Spleen (tissue), 11 donors: ENCODE results near the gene GALNT16. TPM values are rescaled to one million over a fixed set of nuclear protein-coding genes. Genes with fewer than 3 reads are reported as not detected.
A peak's percentile ranks its signal among the peaks of the same experiment; 100 is the strongest.

Experiments used
- DNase-seq: peaks from one replicate; pipeline ENCODE4 v3.0.0-alpha.2; 2020
- H3K27ac ChIP-seq, 8 donors: fragments of 200-600 bp; sonication (generic) in 7 of 8; 1 replicate in 4 of 8; 2 replicates in 4 of 8; pipeline versions ENCODE4 v1.5.0 to v1.8.0; 2016 to 2021; ENCODE audit warnings: inconsistent platforms in 4 of 8, mild to moderate bottlenecking in 4 of 8, moderate library complexity in 1 of 8
- H3K27me3 ChIP-seq, 7 donors: fragments of 200-600 bp; sonication (generic) in 6 of 7; replicated peaks in 1 of 7; 1 replicate in 4 of 7; 2 replicates in 3 of 7; pipeline versions ENCODE4 v1.5.0 to v1.8.0; 2016 to 2021; ENCODE audit warnings: inconsistent platforms in 3 of 7, mild to moderate bottlenecking in 1 of 7
- H3K36me3 ChIP-seq, 6 donors: fragments of 200-600 bp; sonication (generic) in 5 of 6; 1 replicate in 4 of 6; 2 replicates in 2 of 6; pipeline versions ENCODE4 v1.5.0 to v1.8.0; 2016 to 2021; ENCODE audit warnings: inconsistent platforms in 2 of 6
- H3K4me1 ChIP-seq, 6 donors: fragments of 200-600 bp; sonication (generic) in 5 of 6; 1 replicate in 3 of 6; 2 replicates in 3 of 6; pipeline versions ENCODE4 v1.5.0 to v1.8.0; 2016 to 2021; ENCODE audit warnings: inconsistent platforms in 3 of 6
- H3K4me3 ChIP-seq, 8 donors: fragments of 200-600 bp; sonication (generic) in 7 of 8; 1 replicate in 4 of 8; 2 replicates in 4 of 8; pipeline versions ENCODE4 v1.5.0 to v1.8.0; 2016 to 2021; ENCODE audit warnings: inconsistent platforms in 4 of 8, mild to moderate bottlenecking in 4 of 8, moderate library complexity in 2 of 8
- H3K9me3 ChIP-seq, 8 donors: fragments of 200-600 bp; sonication (generic) in 7 of 8; 1 replicate in 4 of 8; 2 replicates in 4 of 8; pipeline versions ENCODE4 v1.5.0 to v1.8.0; 2016 to 2021; ENCODE audit warnings: inconsistent platforms in 4 of 8
- CTCF ChIP-seq, 11 experiments: fragments of 200-600 bp in 7 of 11; fragments of 450-650 bp in 4 of 11; sonication (generic) in 4 of 11; IDR thresholded peaks in 8 of 11; conservative IDR thresholded peaks in 3 of 11; 1 replicate in 7 of 11; 2 replicates in 4 of 11; pipeline versions ENCODE4 v1.4.0 to v1.8.0; 2016 to 2021; ENCODE audit warnings: antibody characterized with exemption in 11 of 11, inconsistent platforms in 4 of 11, mild to moderate bottlenecking in 1 of 11
- POLR2A ChIP-seq, 3 donors: fragments of 450-650 bp; IDR thresholded peaks; one replicate each; pipeline ENCODE4 v1.5.1; 2017; ENCODE audit warnings: antibody characterized with exemption in 3 of 3, mild to moderate bottlenecking in 1 of 3
- POLR2AphosphoS5 ChIP-seq, 3 donors: sonication (generic); formaldehyde crosslinking; IDR thresholded peaks; one replicate each; pipeline ENCODE4 v1.5.1; 2017; ENCODE audit warnings: antibody characterized with exemption in 3 of 3
- WGBS, 5 donors: extraction: QIAGEN DNeasy Blood & Tissue Kit in 3 of 5; methylation state at CpG; one replicate each; pipeline versions ENCODE4 v1.1.5 to v1.1.7; 2013 to 2018; 5-methylcytosine and 5-hydroxymethylcytosine counted together
- intact Hi-C: fragments of 100-400 bp; cut with DNase I; formaldehyde crosslinking; loops from one replicate; pipeline ENCODE4 v1.15.0; 2023; ENCODE audit warnings: low total_unique reads
- polyA plus RNA-seq, 3 donors: library from polyadenylated mRNA; stranded (reverse); fragments of 200-250 nt; gene quantifications; one replicate each; pipeline ENCODE4 v1.2.1, GENCODE V29; 2013
- total RNA-seq, 7 donors: library from RNA; depleted of rRNA in 3 of 7; stranded (reverse); fragments of >200 nt in 3 of 7; fragmentation: NEBNext Ultra II Directional in 4 of 7; extraction: Animal tissue kit (Norgen Biotek cat#: 25700) in 4 of 7; gene quantifications; one replicate each; pipeline versions ENCODE4 v1.1.0 to v1.2.1, GENCODE V29; 2016 to 2021
- donor health status: healthy with polysubstance abuse.
- donor health status: DM: no; HTN: no; CAD: no; lungs with moderate emphysema.
- donor health status: DM: no; HTN: no; CAD: no.
- donor health status: Bipolar disorder and iron deficiency.
- donor health status: healthy.
- donor health status: DM: no; HTN: no; CAD: no.
- donor health status: DM: yes; HTN: yes; CAD: no.

The GALNT16 gene
- total and polyA plus RNA-seq, 10 donors: 2.1 to 36.4 (median 10.0) TPM

GRCh38 chr14:69242311-69243224 is 17.4 kb upstream of the GALNT16 start:
- no peak for DNase-seq
- Histone ChIP-seq H3K36me3 (peaks cover 0 to 48% (median 28%) of the 10 kb centered on the region in 6 donors), H3K9me3 (no peaks in the 10 kb centered on the region), H3K27ac (no peak overlapping the region), H3K27me3 (no peaks in the 10 kb centered on the region), H3K4me1 (peaks cover 0 to 8% (median 7%) of the 10 kb centered on the region in 6 donors), H3K4me3 (no peak overlapping the region)
- WGBS, 5 donors: 64 to 74% (median 67%) methylated on average over 10 of the region's 10 CpGs
- TF ChIP-seq POLR2A (IDR thresholded peaks at IDR 0.05): no peak
- TF ChIP-seq POLR2AphosphoS5 (IDR thresholded peaks at IDR 0.05): no peak
- TF ChIP-seq CTCF (IDR thresholded peaks at IDR 0.05 in 8 of 11, conservative IDR thresholded peaks at IDR 0.05 in 3 of 11): peak; percentile 64 to 86 (median 78)
- intact Hi-C loops: loop anchor here (10.0 kb wide), 2 partner anchors 122 to 332 kb away; partner anchors contain the start of gene CCDC177

- TF ChIP-seq CTCF (IDR thresholded peaks at IDR 0.05 in 8 of 11, conservative IDR thresholded peaks at IDR 0.05 in 3 of 11): no peak
- no peak for TF ChIP-seq POLR2A (IDR thresholded peaks at IDR 0.05)
- intact Hi-C loops: loop anchor here (10.0 kb wide), 2 partner anchors 120 to 330 kb away; partner anchors contain the start of gene CCDC177
- WGBS, 5 donors: 73 to 97% (median 93%) methylated on average over 2 to 3 of the region's 3 CpGs
- H3K27me3 ChIP-seq: no peaks in the 10 kb centered on the region
- H3K9me3 ChIP-seq: no peaks in the 10 kb centered on the region
- DNase-seq: no peak
- H3K4me1 ChIP-seq: peaks cover 0 to 8% (median 7%) of the 10 kb centered on the region in 6 donors
- peaks cover 0 to 24% (median 9%) of the 10 kb centered on the region in 6 donors for H3K36me3 ChIP-seq
- H3K27ac ChIP-seq: no peak overlapping the region
- no peak overlapping the region for H3K4me3 ChIP-seq
These were observed 15.0 kb upstream of the GALNT16 start for GRCh38 chr14:69244946-69245345.

DNA sequence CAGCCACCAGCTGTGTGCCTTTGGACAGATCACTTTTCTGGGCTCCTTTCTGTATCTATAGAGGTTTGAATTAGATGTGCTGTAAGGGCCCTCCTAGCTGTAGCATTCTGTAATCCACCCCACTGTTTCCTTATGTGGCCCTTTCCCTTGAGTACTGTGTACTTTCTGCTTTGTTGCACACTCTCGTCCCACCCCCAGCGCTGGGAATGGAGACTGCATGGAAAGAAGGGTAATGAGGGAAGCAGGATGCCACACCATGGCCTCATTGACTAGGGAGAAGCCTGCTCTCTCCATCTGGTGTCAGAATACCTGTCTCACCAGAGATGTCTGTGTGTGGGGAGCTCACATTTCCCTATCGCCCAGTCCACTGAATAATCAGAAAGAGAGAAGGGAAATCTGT is 13.6 kb upstream of the GALNT16 start:
- WGBS, 5 donors: 91 to 95% (median 93%) methylated on average over 3 of the region's 3 CpGs
- Histone ChIP-seq H3K36me3 (peaks cover 0 to 10% (median 0%) of the 10 kb centered on the region in 6 donors), H3K27me3 (no peaks in the 10 kb centered on the region), H3K4me1 (peaks cover 0 to 8% (median 7%) of the 10 kb centered on the region in 6 donors), H3K4me3 (no peak overlapping the region), H3K9me3 (no peaks in the 10 kb centered on the region), H3K27ac (no peak overlapping the region)
- TF ChIP-seq CTCF (IDR thresholded peaks at IDR 0.05 in 8 of 11, conservative IDR thresholded peaks at IDR 0.05 in 3 of 11): no peak
- no peak for TF ChIP-seq POLR2AphosphoS5 (IDR thresholded peaks at IDR 0.05)
- TF ChIP-seq POLR2A (IDR thresholded peaks at IDR 0.05): no peak
- intact Hi-C loops: loop anchor here (10.0 kb wide), 2 partner anchors 118 to 328 kb away; partner anchors contain the start of gene CCDC177
- no peak for DNase-seq
